ENCODE results near the gene ACSS1. TPM values are rescaled to one million over a fixed set of nuclear protein-coding genes. Genes with fewer than 3 reads are reported as not detected.

Gene ACSS1
- total and polyA plus RNA-seq, 2 of the 8 experiments (the other 6 are each of a cell fraction or from before 2014, with no cell fraction given): 2.6 to 3.4 TPM

GRCh38 chr20:25038103-25038410, 19.9 kb downstream of the ACSS1 start:
- H3K4ac ChIP-seq (replicated peaks; ENCODE audit: insufficient read length, low read depth, low read length): no peak overlapping the region
- H2BK15ac ChIP-seq (ENCODE audit: low read length): no peak overlapping the region
- H3K79me2 ChIP-seq (ENCODE audit: control insufficient read depth in 1 of 2, insufficient read depth in 2 of 2, low read length in 2 of 2): no peaks in the 10 kb centered on the region
- H3K4me3 ChIP-seq (ENCODE audit: extremely low read depth in 1 of 4, insufficient read depth in 2 of 4, low read depth in 3 of 4, low read length in 4 of 4): no peak overlapping the region
- FAIRE-seq: no peak
- no peak overlapping the region for H2AFZ ChIP-seq (ENCODE audit: low read length)
- no peaks in the 10 kb centered on the region for H4K20me1 ChIP-seq (replicated peaks in 1 of 2; ENCODE audit: control insufficient read depth in 1 of 2, insufficient read depth in 2 of 2, low read length in 2 of 2)
- no peak overlapping the region for H3K14ac ChIP-seq (ENCODE audit: insufficient read length)
- no peaks in the 10 kb centered on the region for H3K79me1 ChIP-seq (ENCODE audit: low read depth, low read length)
- no peak overlapping the region for H2BK20ac ChIP-seq (ENCODE audit: low read length)
- H4K5ac ChIP-seq (ENCODE audit: insufficient read length, low read depth, low read length): no peak overlapping the region
- peaks cover 0 to 2% (median under 1%) of the 10 kb centered on the region in 4 experiments; a peak in 2 of 7 replicates for H3K4me1 ChIP-seq (replicated peaks in 1 of 4; ENCODE audit: control insufficient read depth in 3 of 4, insufficient read depth in 4 of 4, low read length in 3 of 4)
- H2BK5ac ChIP-seq (ENCODE audit: low read depth, low read length): no peak overlapping the region
- no peak overlapping the region for H3K18ac ChIP-seq (ENCODE audit: extremely low read depth, low read length)
- no peak overlapping the region for H2AK5ac ChIP-seq (ENCODE audit: low read depth, low read length)
- H2BK120ac ChIP-seq (replicated peaks; ENCODE audit: low read depth, low read length): no peak overlapping the region
- no peaks in the 10 kb centered on the region; a peak in 1 of 7 replicates for H3K27me3 ChIP-seq (replicated peaks in 1 of 4; ENCODE audit: control insufficient read depth in 3 of 4, extremely low read depth in 1 of 4, insufficient read depth in 3 of 4, low read length in 3 of 4)
- H3K27ac ChIP-seq (ENCODE audit: low read depth, low read length): no peak overlapping the region
- ChIA-PET CTCF (ENCODE audit: partially characterized antibody) (no interaction called here), POLR2A (ENCODE audit: partially characterized antibody) (no interaction called here)
- H3K4me2 ChIP-seq (ENCODE audit: insufficient read depth in 1 of 2, low read depth in 2 of 2, low read length in 2 of 2): no peak overlapping the region
- H3K9me3 ChIP-seq (ENCODE audit: insufficient read depth in 2 of 2, low read depth in 1 of 2, low read length in 1 of 2): no peaks in the 10 kb centered on the region
- no peak overlapping the region for H4K8ac ChIP-seq (ENCODE audit: extremely low read depth, insufficient read depth, low read length)
- no peak for DNase-seq (ENCODE audit: low read depth in 1 of 2, low spot score in 2 of 2)
- H4K91ac ChIP-seq (replicated peaks; ENCODE audit: insufficient read length, low read length): no peak overlapping the region
- H3K56ac ChIP-seq (replicated peaks; ENCODE audit: insufficient read length, low read depth, low read length): no peak overlapping the region
- no peaks in the 10 kb centered on the region for H3K36me3 ChIP-seq (ENCODE audit: control insufficient read depth in 2 of 4, insufficient read depth in 4 of 4, low read length in 3 of 4)
- WGBS, 2 experiments (ENCODE audit: extremely low coverage in 1 of 2, insufficient coverage in 1 of 2, insufficient read length in 1 of 2, insufficient replicate concordance in 2 of 2, low coverage in 1 of 2, low lambda C conversion rate in 2 of 2, missing lambda C conversion rate in 1 of 2): 96% methylated on average over 3 of the region's 3 CpGs; no CpG with 5 or more reads in 1 of the 2 experiments
- H3K23ac ChIP-seq (ENCODE audit: insufficient read length): no peak overlapping the region
- no peak overlapping the region for H2BK12ac ChIP-seq (ENCODE audit: low read depth, low read length)
- H3K23me2 ChIP-seq (ENCODE audit: low read depth, low read length): no peaks in the 10 kb centered on the region
- no peak overlapping the region for H3K9ac ChIP-seq (replicated peaks in 1 of 4; ENCODE audit: extremely low read depth in 1 of 4, low read depth in 3 of 4, low read length in 3 of 4)
- TF ChIP-seq CEBPB (IDR thresholded peaks at IDR 0.05; ENCODE audit: low read depth, low read length) (no peak), EZH2 (IDR thresholded peaks at IDR 0.05; ENCODE audit: low read depth, low read length, severe bottlenecking) (no peak), USF2 (IDR thresholded peaks at IDR 0.05; ENCODE audit: low read length) (no peak), SIX5 (IDR thresholded peaks at IDR 0.05; ENCODE audit: low read depth, low read length) (no peak), JUND (IDR thresholded peaks at IDR 0.05; ENCODE audit: low read length) (no peak), SIRT6 (IDR thresholded peaks at IDR 0.05; ENCODE audit: low read length) (no peak), SRF (IDR thresholded peaks at IDR 0.05; ENCODE audit: low read depth, low read length) (no peak), RBBP5 (IDR thresholded peaks at IDR 0.05; ENCODE audit: borderline replicate concordance, low read depth, low read length) (no peak), CTCF (IDR thresholded peaks at IDR 0.05; ENCODE audit: control extremely low read depth in 1 of 3, insufficient read depth in 1 of 3, low read depth in 1 of 3, low read length in 3 of 3) (no peak), CBX5 (IDR thresholded peaks at IDR 0.05; ENCODE audit: low read depth, low read length) (no peak), SUZ12 (IDR thresholded peaks at IDR 0.05; ENCODE audit: low read length) (no peak), HDAC6 (IDR thresholded peaks at IDR 0.05; ENCODE audit: low read depth, low read length) (no peak)
